GM12878 (cell line): ENCODE results near the gene GDPD1. TPM values are rescaled to one million over a fixed set of nuclear protein-coding genes. Genes with fewer than 3 reads are reported as not detected.

ENCODE experiments used
- ATAC-seq: fragments of 200-7000 bp; cut with Tn5 transposase; 3 replicates; pipeline ENCODE4 v1.9.1; 2020; ENCODE audit warnings: mild to moderate bottlenecking, moderate library complexity
- BruUV-seq: library from RNA; stranded (reverse); fragments of 400-500 nt; replicated peaks from 2 replicates; lab custom pipeline; 2021; lab: Mats Ljungman, UMichigan
- CTCF ChIA-PET: fragments of 300-600 bp; sonication (Branson Sonifier 250); formaldehyde crosslinking; extraction: SDS; loops from one replicate; lab custom pipeline; 2021; ENCODE audit warnings: inconsistent platforms; lab: Yijun Ruan, JAX
- POLR2A ChIA-PET: fragments of 350-600 bp; formaldehyde crosslinking; extraction: SDS; loops from one replicate; lab custom pipeline; 2021; ENCODE audit warnings: inconsistent platforms; lab: Charles Lee
- RAD21 ChIA-PET: fragments of 300-600 bp; sonication (Branson Sonifier 250); formaldehyde crosslinking; loops from one replicate; lab custom pipeline; 2023; ENCODE audit warnings: antibody characterized with exemption; ENCODE audit not compliant: unreplicated experiment; lab: Charles Lee
- SMC1A ChIA-PET: fragments of 300-600 bp; sonication (Branson Sonifier 250); formaldehyde crosslinking; loops from one replicate; lab custom pipeline; 2023; ENCODE audit not compliant: unreplicated experiment, uncharacterized antibody; lab: Charles Lee
- DNase-seq: peaks from one replicate; pipeline ENCODE4 v3.0.0-alpha.2; 2011; ENCODE audit warnings: low read depth, low spot score
- FAIRE-seq: peaks from 3 replicates; lab custom pipeline; 2011; peaks lifted over from hg19 to GRCh38; lab: Jason Lieb, UNC
- H2AFZ ChIP-seq: 2 replicates; pipeline ENCODE4 v1.6.0; 2011; ENCODE audit warnings: low read depth, low read length, control low read depth; ENCODE audit not compliant: control insufficient read depth
- H3K27ac ChIP-seq: 2 replicates; pipeline ENCODE4 v1.5.1; 2011; ENCODE audit warnings: control low read depth; ENCODE audit not compliant: control insufficient read depth, insufficient read depth
- H3K27me3 ChIP-seq, 2 experiments: replicated peaks in 1 of 2; 2 replicates each; pipeline versions ENCODE4 v1.6.0 to v1.6.1; 2011; ENCODE audit warnings: low read length in 1 of 2; ENCODE audit not compliant: control insufficient read depth in 2 of 2, insufficient read depth in 2 of 2
- H3K36me3 ChIP-seq, 2 experiments: 2 replicates each; pipeline ENCODE4 v1.5.1; 2011; ENCODE audit warnings: low read length in 1 of 2; ENCODE audit not compliant: control insufficient read depth in 2 of 2, insufficient read depth in 2 of 2
- H3K4me1 ChIP-seq: 2 replicates; pipeline ENCODE4 v1.6.1; 2011; ENCODE audit warnings: mild to moderate bottlenecking, low read length, moderate library complexity, mixed read lengths; ENCODE audit not compliant: control insufficient read depth, insufficient read depth
- H3K4me2 ChIP-seq: 2 replicates; pipeline ENCODE4 v1.6.0; 2011; ENCODE audit warnings: control low read depth; ENCODE audit not compliant: control insufficient read depth, insufficient read depth
- H3K4me3 ChIP-seq: fragments of 200-600 bp; sonication (generic); 2 replicates; pipeline ENCODE4 v1.5.1; 2016
- H3K79me2 ChIP-seq: 2 replicates; pipeline ENCODE4 v1.6.0; 2011; ENCODE audit warnings: low read length; ENCODE audit not compliant: control insufficient read depth, insufficient read depth
- H3K9ac ChIP-seq: 2 replicates; pipeline ENCODE4 v1.8.0; 2011; ENCODE audit warnings: low read length, control low read depth, mixed read lengths; ENCODE audit not compliant: control insufficient read depth, insufficient read depth
- H3K9me3 ChIP-seq: replicated peaks from 3 replicates; pipeline ENCODE4 v1.5.1; 2011; ENCODE audit warnings: mild to moderate bottlenecking, low read length; ENCODE audit not compliant: control insufficient read depth, insufficient read depth
- H4K20me1 ChIP-seq: 2 replicates; pipeline ENCODE4 v1.6.0; 2011; ENCODE audit not compliant: control insufficient read depth, insufficient read depth
- CBX5 ChIP-seq: sonication (generic); IDR thresholded peaks from 2 replicates; pipeline ENCODE4 v1.6.1; 2016; ENCODE audit warnings: low read depth, moderate library complexity, mild to moderate bottlenecking, inconsistent platforms
- CEBPB ChIP-seq, 2 experiments: fragments of 150-350 bp in 1 of 2; IDR thresholded peaks; 2 replicates each; pipeline ENCODE4 v1.6.1; 2012 to 2014; ENCODE audit warnings: low read depth in 2 of 2, low read length in 2 of 2, borderline replicate concordance in 1 of 2, inconsistent platforms in 1 of 2
- DPF2 ChIP-seq: fragments of 450-650 bp; IDR thresholded peaks from 2 replicates; pipeline ENCODE4 v1.6.1; 2017; ENCODE audit warnings: mild to moderate bottlenecking
- FOS ChIP-seq: IDR thresholded peaks from 3 replicates; pipeline ENCODE4 v1.6.1; 2011; ENCODE audit warnings: borderline replicate concordance; ENCODE audit not compliant: insufficient read length; ENCODE audit errors: extremely low read depth
- IRF4 ChIP-seq: IDR thresholded peaks from 2 replicates; pipeline ENCODE4 v1.6.1; 2011; ENCODE audit warnings: low read depth, low read length
- LARP7 ChIP-seq: fragments of 450-650 bp; IDR thresholded peaks from 2 replicates; pipeline ENCODE4 v1.6.1; 2017; ENCODE audit warnings: mild to moderate bottlenecking
- MEF2A ChIP-seq: IDR thresholded peaks from 2 replicates; pipeline ENCODE4 v1.6.1; 2011; ENCODE audit warnings: low read depth, mild to moderate bottlenecking, low read length, moderate library complexity; ENCODE audit not compliant: insufficient read depth
- MLLT1 ChIP-seq: fragments of 450-650 bp; IDR thresholded peaks from 2 replicates; pipeline ENCODE4 v1.6.1; 2016; ENCODE audit warnings: mild to moderate bottlenecking
- NR2F1 ChIP-seq: fragments of 450-650 bp; conservative IDR thresholded peaks from 2 replicates; pipeline ENCODE4 v1.6.1; 2017; ENCODE audit warnings: mild to moderate bottlenecking
- RB1 ChIP-seq: fragments of 450-650 bp; formaldehyde crosslinking; IDR thresholded peaks from 2 replicates; pipeline ENCODE4 v1.6.1; 2017; ENCODE audit warnings: mild to moderate bottlenecking, borderline replicate concordance
- SIN3A ChIP-seq: IDR thresholded peaks from 2 replicates; pipeline ENCODE4 v1.6.1; 2012; ENCODE audit warnings: low read depth, low read length, improper control_type of control experiment
- TARDBP ChIP-seq: IDR thresholded peaks from 2 replicates; pipeline ENCODE4 v1.6.1; 2016; ENCODE audit warnings: borderline replicate concordance
- TCF7 ChIP-seq: IDR thresholded peaks from 2 replicates; pipeline ENCODE4 v1.6.1; 2014; ENCODE audit warnings: antibody characterized with exemption, borderline replicate concordance
- ZNF274 ChIP-seq: IDR thresholded peaks from one replicate; pipeline ENCODE4 v1.8.0; 2011; ENCODE audit not compliant: insufficient read length, insufficient read depth
- WGBS: methylation state at CpG from one replicate; pipeline ENCODE4 v1.1.6; 2016; ENCODE audit warnings: low lambda C conversion rate; ENCODE audit not compliant: insufficient replicate concordance, insufficient coverage; ENCODE audit errors: missing lambda C conversion rate; 5-methylcytosine and 5-hydroxymethylcytosine counted together
- in situ Hi-C: fragments of 300-500 bp; cut with MboI; formaldehyde crosslinking; loops from 9 replicates; pipeline ENCODE4 v1.14.3; 2018; ENCODE audit warnings: mixed read lengths
- intact Hi-C: fragments of 100-400 bp; cut with micrococcal nuclease; formaldehyde crosslinking; loops from one replicate; pipeline ENCODE4 v1.14.2; 2022; ENCODE audit not compliant: unreplicated experiment
- polyA plus RNA-seq, 11 experiments: library from polyadenylated mRNA; depleted of rRNA in 4 of 11; unstranded in 6 of 11; stranded (reverse) in 5 of 11; fragments of >200 nt; fragmentation: Nextera tagmentation in 4 of 11; fragmentation: Illumina TruSeq in 1 of 11; extraction: Ambion mirVana in 4 of 11; extraction: Trizol in 1 of 11; gene quantifications; 1 replicate in 1 of 11; 2 replicates in 10 of 11; pipeline versions ENCODE4 v1.2.1 to v1.2.3, GENCODE V29; 2011 to 2016; ENCODE audit warnings: inconsistent platforms in 2 of 11, missing spikeins in 2 of 11, low read depth in 1 of 11
- total RNA-seq, 4 experiments: library from RNA; depleted of rRNA in 3 of 4; stranded (reverse); fragments of >200 nt in 3 of 4; fragmentation: Illumina TruSeq in 1 of 4; extraction: Trizol in 1 of 4; gene quantifications; 2 replicates each; pipeline versions ENCODE4 v1.2.1 to v1.2.3, GENCODE V29; 2013 to 2021

Gene GDPD1
- total and polyA plus RNA-seq, 10 of the 15 experiments (the other 5 are each of a cell fraction or from before 2014, with no cell fraction given): 0.18 to 1.6 (median 0.69) TPM

GRCh38 chr17:59284317-59284716 lies 64.0 kb downstream of the GDPD1 start:
- ChIA-PET POLR2A (no interaction called here), SMC1A (no interaction called here), CTCF (no interaction called here), RAD21 (no interaction called here)
- Histone ChIP-seq H3K9me3 (no peaks in the 10 kb centered on the region), H3K36me3 (no peaks in the 10 kb centered on the region), H3K79me2 (no peaks in the 10 kb centered on the region), H3K4me2 (no peak overlapping the region), H3K27me3 (no peaks in the 10 kb centered on the region), H2AFZ (no peak overlapping the region), H3K9ac (no peak overlapping the region), H3K4me3 (no peak overlapping the region), H3K4me1 (no peaks in the 10 kb centered on the region), H4K20me1 (no peaks in the 10 kb centered on the region), H3K27ac (no peak overlapping the region)
- no peak for TF ChIP-seq CBX5
- TF ChIP-seq NR2F1: no peak
- TF ChIP-seq FOS: no peak
- ATAC-seq (no peak), FAIRE-seq (no peak), DNase-seq (no peak)
- 45% methylated on average over 3 of the region's 4 CpGs for WGBS
- BruUV-seq: no TSS peak
- intact Hi-C loops (no loop called here), in situ Hi-C loops (no loop called here)

GRCh38 chr17:59287452-59287851 lies 67.1 kb downstream of the GDPD1 start:
- WGBS: 7% methylated on average over 1 of the region's 1 CpG
- in situ Hi-C loops: no loop called here
- Histone ChIP-seq H4K20me1 (no peaks in the 10 kb centered on the region), H3K9ac (no peak overlapping the region), H2AFZ (no peak overlapping the region), H3K4me1 (no peaks in the 10 kb centered on the region), H3K4me3 (no peak overlapping the region), H3K36me3 (no peaks in the 10 kb centered on the region), H3K9me3 (no peaks in the 10 kb centered on the region), H3K79me2 (no peaks in the 10 kb centered on the region), H3K27ac (no peak overlapping the region), H3K4me2 (no peak overlapping the region), H3K27me3 (no peaks in the 10 kb centered on the region)
- FAIRE-seq: no peak
- no peak for DNase-seq
- ChIA-PET SMC1A (no interaction called here), POLR2A (no interaction called here), CTCF (no interaction called here), RAD21 (no interaction called here)
- intact Hi-C loops: no loop called here
- TF ChIP-seq CEBPB (IDR thresholded peaks at IDR 0.05; ENCODE audit: borderline replicate concordance in 1 of 2, low read depth in 2 of 2, low read length in 2 of 2) (no peak), ZNF274 (no peak), RB1 (no peak), MEF2A (no peak), DPF2 (no peak), TCF7 (no peak), IRF4 (no peak), LARP7 (no peak), TARDBP (no peak), SIN3A (no peak), MLLT1 (no peak)
- BruUV-seq: no TSS peak
- ATAC-seq: no peak
